ENCODE measurements around the gene AUH.

DNA sequence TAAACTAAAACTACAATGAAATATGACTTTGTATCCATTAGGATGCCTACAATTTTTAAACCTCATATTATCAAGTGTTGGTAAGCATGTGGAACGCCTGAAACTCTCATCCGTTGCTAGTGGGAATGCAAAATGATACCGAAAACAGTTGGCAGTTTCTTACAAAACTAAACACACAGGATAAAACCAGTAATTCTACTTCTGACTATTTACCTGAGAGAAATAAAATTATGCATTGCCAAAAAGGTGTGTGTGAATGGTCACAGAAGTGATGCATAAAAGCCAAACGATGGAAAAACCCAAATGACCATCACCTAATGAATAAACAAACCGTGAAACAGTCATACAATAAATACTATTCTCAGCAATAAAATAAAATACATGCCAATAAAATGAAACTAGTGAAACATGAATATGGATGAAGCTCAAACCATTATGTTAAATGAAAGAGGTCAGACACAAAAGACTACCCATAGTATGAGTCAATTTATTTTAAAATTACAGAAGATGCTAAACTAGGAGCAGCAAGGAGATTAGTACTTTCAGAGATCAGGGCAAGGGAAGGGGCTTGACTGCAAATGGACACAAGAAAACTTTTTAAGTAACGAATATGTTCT is 13.4 kb downstream of the AUH start:
- TF ChIP-seq, protein P1, sequence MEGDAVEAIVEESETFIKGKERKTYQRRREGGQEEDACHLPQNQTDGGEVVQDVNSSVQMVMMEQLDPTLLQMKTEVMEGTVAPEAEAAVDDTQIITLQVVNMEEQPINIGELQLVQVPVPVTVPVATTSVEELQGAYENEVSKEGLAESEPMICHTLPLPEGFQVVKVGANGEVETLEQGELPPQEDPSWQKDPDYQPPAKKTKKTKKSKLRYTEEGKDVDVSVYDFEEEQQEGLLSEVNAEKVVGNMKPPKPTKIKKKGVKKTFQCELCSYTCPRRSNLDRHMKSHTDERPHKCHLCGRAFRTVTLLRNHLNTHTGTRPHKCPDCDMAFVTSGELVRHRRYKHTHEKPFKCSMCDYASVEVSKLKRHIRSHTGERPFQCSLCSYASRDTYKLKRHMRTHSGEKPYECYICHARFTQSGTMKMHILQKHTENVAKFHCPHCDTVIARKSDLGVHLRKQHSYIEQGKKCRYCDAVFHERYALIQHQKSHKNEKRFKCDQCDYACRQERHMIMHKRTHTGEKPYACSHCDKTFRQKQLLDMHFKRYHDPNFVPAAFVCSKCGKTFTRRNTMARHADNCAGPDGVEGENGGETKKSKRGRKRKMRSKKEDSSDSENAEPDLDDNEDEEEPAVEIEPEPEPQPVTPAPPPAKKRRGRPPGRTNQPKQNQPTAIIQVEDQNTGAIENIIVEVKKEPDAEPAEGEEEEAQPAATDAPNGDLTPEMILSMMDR (IDR thresholded peaks at IDR 0.05; ENCODE audit: low read depth, low read length): no peak
- TF ChIP-seq EZH2phosphoT487 (IDR thresholded peaks at IDR 0.05; ENCODE audit: low read depth): no peak
